DMS153 (cell line): Measurements from ENCODE around the gene CNOT10.
"Not testable (repeated sequence)": the region's sequence is repeated elsewhere in the genome, so short reads cannot be mapped to it uniquely, and the experiment has no call there.

Experiments used
- DNase-seq: peaks from one replicate; lab custom pipeline; 2025; lab: John Stamatoyannopoulos, UW

Gene CNOT10, protein sequence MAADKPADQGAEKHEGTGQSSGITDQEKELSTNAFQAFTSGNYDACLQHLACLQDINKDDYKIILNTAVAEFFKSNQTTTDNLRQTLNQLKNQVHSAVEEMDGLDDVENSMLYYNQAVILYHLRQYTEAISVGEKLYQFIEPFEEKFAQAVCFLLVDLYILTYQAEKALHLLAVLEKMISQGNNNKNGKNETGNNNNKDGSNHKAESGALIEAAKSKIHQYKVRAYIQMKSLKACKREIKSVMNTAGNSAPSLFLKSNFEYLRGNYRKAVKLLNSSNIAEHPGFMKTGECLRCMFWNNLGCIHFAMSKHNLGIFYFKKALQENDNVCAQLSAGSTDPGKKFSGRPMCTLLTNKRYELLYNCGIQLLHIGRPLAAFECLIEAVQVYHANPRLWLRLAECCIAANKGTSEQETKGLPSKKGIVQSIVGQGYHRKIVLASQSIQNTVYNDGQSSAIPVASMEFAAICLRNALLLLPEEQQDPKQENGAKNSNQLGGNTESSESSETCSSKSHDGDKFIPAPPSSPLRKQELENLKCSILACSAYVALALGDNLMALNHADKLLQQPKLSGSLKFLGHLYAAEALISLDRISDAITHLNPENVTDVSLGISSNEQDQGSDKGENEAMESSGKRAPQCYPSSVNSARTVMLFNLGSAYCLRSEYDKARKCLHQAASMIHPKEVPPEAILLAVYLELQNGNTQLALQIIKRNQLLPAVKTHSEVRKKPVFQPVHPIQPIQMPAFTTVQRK

DNA sequence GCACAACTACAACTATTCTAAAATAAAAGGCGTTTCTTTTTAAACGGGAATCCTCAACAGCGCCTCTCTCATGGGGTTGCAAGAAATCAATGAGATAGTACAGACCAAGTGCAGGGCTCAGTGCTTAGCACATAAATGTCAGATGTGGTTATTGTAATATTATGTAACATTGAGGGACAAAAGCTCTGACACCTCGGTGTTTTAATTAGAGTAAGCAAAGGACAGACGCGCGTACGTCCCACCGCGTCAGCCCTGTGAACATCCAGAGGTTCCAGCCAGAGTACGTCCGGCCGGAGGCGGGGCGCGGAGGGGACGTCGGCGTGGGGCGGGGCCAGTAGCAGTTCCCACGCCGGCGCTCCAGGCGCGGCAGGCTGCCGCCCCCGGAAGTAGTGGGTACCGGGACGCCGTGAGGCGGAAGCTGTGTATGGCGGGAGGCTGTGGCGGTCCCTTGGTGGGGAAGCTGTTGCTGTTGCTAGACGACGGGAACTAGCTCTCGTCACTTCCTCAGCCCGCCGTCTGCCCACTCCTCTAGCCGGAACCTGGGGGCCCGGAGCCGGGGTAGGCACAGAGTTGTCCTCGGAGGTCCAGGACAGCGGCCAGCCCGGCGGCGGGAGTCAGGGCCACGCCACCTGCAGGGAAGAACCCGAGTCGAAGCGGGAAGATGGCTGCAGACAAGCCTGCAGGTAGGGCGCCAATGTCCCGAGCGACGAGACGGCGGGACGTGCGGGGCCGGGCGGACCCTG, at the start of gene CNOT10:
TSS of gene CNOT10 (plus strand) at position 389 of the 743 bp plus-strand sequence. CDS start at position 662, 273 bp downstream.
- DNase-seq: peak; percentile 65

DNA sequence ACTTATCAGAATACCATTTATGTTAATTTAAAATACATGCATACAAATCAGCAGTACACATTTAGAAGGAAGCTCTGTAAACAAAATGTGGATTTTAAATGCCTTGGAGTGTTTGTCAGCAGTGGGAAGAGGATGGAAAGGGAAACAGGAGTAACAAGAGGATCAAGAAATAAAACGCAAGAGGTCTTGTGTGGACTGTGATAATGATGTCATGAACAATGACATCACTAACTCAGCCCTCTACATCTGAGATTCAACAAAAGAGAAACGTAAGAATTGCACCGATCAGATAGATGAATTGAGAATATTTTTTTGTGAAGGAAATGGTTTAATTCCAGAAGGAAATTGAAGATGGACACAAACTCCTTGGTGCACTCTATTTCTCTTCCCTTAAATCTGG, 44.0 kb upstream of the CNOT10 start:
- DNase-seq: no peak

DNA sequence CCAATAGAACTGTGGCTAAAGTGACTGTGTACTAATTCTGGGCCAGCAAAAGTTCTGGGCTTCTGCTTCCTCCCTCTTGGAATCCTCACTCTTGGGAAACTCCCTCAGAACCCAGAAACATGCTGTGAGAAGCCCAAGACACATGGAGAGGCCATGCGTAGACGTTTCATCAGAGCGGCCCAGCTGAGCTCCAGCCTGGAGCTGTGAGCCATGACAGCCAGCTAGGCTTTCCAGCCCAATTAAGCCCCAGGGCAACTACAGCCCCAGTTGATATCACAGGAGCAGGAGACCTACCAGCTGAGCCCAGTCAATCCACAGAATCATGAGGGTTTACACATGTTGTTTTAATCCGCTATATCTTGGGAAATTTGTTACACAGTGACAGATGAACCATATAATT, 43.6 kb upstream of the CNOT10 start:
- DNase-seq: no peak

DNA sequence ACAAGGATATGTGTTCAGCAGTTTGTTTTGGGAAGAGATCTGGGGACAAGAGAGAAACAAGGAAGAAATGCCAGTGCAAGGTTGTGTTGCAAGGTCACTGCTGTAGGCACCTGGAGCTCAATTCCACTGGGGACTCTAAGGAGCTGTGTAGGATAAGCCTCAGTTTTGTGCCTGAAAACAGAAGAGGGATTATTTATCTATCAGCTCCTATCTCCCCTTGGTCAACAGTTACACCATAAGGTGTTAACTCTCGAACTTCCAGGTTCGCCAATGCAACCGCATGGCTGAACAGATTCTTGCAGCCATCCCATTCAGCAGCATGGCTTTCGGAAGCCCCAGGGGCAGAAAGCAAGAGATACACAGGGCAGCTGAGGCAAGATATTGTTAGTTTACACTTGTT, 41.6 kb upstream of the CNOT10 start:
- no peak for DNase-seq

DNA sequence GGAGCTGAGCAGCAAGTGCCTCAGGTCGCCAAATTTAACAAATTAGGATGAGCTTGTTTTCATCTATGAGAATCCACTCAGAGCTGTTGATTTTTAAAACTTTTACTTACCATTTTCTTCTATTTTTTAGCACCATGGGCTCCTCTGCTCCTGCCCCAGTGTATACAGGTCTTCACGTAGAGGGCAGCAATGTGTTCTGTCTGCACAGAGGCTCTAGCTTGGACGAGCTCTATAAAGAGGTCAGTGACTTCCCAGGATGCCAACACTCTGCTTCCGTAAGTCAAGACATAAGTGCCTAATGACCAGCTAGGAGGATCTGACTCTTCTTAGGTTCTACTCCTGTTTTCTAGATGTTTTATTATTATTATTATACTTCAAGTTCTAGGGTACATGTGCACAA, 41.2 kb upstream of the CNOT10 start:
- no peak for DNase-seq

DNA sequence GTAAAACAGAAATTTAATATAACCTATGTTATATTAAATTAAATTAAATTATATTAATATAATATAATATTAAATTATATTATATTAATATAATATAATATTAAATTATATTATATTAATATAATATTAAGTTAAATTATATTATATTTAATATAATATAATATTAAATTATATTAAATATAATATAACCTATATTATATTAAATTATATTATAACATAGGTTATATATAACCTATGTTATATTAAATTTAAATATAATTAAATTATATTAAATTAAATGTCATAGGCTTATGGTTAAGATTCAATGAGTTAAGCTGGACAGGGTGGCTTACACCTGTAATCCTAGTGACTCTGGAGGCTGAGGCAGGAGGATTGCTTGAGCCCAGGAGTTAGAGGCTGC, 40.6 kb upstream of the CNOT10 start:
- no peak for DNase-seq

DNA sequence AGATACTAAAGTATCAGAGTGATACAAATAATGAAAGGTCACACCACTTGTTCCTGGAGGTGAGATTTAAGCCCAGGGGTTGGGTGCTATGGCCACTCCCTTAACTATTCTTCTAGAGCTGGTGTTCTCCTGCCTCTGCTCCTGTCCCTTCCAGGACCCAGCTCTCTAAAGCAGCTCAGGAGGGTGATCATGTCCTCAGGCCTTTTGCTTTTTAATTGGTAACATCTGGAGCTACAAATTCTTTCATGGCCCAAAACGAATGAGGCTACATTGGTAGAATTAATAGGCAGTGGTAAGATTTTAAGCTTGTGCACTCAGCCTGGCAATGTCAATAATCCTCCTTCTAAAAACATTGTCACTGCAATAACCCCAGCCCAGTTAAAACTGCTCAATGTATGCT, 38.2 kb upstream of the CNOT10 start:
- no peak for DNase-seq

DNA sequence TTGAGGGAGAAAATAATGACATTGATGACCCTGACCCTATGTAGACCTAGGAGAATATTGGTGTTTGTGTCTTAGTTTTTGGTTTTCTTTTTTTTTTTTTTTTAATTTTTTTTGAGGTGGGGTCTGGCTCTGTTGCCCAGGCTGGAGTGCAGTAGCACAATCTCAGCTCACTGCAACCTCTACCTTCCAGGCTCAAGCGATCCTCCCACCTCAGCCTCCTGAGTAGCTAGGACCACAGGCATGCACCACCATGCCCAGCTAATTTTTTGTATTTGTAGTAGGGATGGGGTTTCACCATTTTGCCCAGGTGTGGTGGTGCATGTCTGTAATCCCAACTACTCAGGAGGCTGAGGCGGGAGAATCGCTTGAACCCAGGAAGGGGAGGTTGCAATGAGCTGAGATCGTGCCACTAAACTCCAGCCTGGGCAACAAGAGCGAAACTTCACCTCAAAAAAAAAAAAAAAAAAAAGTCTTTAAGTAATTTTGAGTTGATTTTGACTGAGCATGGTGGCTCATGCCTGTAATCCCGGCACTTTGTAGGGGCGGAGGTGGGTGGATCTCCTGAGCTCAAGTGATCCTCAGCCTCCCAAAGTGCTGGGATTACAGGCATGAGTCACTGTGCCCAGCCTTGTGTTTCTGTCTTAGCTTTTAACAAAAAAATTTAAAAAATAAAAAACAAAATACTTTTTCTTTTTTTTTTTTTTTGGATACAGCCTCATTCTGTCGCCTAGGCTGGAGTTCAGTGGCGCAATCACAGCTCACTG, 32.5 kb upstream of the CNOT10 start:
- not testable (repeated sequence) for DNase-seq

DNA sequence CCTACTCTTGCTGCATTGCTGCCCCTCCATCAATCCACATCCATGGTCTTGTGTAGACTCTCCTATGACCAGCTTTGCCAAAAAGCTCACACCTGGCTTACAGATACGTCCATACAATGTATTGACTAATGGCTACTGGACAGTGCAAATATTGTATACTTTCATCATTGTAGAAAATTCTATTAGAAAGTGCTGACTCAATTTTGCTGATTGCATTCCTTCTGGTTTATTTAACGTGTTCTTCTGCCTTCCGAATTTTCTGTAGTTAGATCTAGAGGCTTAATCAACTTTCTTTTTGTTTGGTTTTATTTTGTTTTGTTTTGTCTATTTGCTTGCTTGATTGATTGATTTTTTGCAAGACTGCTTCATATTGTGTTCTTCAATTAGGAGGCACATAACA, 29.8 kb upstream of the CNOT10 start:
- DNase-seq: no peak

DNA sequence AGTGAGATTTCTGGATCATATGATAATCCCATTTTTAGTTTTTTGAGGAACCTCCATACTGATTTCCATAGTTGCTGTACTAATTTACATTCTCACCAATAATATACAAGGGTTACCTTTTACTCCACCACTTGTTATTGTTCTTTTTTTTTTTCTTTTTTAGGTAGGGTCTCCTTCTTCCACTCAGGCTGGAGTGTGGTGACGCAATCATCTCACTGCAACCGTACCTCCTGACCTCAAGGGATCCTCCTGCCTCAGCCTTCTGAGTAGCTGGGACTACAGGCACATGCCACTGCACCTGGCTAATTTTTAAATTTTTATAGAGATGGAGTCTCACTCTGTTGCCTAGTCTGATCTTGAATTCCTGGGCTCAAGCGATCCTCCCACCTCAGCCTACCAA, 24.4 kb upstream of the CNOT10 start:
- DNase-seq: no peak

DNA sequence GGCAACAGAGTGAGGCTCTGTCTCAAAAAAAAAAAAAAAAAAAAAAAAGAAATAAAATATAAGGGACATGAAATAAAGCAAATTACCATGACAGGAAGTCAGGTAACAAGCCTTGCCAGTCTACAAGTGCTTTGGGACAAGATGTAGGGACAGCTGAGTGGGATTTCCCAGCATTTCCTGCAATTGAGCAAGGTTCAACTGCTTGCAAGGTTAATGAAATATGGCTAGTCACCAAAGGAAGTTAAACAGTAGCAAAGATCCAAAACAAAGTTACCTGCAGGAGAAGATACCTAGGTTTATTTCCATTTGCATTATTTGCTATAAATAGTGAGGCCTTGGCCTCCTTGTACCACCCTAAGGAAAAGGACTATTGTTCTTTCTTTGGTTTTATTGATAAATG, 22.3 kb upstream of the CNOT10 start:
- no peak for DNase-seq

DNA sequence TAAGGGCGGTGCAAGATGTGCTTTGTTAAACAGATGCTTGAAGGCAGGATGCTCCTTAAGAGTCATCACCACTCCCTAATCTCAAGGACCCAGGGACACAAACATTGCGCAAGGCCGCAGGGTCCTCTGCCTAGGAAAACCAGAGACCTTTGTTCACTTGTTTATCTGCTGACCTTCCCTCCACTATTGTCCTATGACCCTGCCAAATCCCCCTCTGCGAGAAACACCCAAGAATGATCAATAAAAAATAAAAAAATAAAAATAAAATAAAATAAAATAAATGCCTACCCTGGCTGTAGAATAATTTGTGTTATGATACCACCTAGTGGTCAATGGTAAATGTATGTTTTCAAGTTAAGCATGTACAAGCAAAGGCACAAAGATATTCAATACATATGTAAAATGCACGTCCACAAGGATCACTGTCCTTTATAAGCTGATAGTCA, 20.3 kb upstream of the CNOT10 start:
- not testable (repeated sequence) for DNase-seq

DNA sequence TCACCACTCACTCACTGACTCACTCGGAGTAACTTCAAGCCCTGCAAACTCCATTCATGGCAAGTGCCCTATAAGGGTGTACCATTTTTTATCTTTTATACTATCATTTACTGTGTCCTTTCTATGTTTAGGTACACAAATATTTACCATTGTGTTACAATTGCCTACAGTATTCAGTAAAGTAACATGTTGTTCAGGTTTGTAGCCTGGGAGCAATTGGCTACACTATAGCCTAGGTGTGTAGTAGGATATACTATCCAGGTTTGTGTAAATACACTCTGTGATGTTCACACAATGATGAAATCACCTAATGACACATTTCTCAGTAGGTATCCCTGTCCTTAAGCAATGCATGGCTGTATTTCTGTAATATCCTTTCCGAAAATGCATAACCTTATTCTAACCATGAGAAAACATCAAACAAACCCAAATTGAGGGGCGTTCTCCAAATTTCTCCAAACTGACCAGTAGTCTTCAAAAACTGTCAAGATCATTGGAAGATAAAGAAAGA, 17.9 kb upstream of the CNOT10 start:
- no peak for DNase-seq

DNA sequence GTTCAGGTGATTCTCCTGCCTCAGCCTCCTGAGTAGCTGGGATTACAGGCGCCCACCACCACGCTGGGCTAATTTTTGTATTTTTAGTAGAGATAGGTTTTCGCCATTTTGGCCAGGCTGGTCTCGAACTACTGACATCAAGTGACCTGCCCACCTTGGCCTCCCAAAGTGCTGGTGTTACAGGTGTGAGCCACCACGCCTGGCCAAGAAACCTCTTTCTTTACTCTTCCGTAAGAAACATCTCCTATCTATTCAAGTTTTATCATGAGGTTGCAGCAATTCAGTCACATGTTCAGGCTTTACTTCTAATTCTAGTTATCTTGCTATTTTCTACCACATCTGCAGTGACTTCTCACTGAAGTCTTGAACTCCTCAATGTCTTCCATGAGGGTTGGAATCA, 15.8 kb upstream of the CNOT10 start:
- not testable (repeated sequence) for DNase-seq

DNA sequence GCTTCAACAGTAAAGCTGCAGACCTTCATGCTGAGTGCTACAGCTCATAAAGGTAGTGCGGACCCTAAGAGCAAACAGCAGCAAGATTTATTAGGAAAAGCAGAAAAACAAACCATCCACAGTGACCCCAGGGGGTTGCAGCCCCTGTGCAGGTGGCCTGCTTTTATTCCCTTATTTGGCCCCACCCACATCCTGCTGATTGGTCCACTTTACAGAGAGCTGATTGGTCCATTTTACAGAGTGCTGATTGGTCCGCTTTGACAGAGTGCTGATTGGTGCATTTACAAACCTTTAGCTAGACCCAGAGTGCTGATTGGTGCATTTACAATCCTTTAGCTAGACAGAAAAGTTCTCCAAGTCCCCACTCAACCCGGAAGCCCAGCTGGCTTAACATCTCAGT, 11.3 kb upstream of the CNOT10 start:
- DNase-seq: not testable (repeated sequence)

DNA sequence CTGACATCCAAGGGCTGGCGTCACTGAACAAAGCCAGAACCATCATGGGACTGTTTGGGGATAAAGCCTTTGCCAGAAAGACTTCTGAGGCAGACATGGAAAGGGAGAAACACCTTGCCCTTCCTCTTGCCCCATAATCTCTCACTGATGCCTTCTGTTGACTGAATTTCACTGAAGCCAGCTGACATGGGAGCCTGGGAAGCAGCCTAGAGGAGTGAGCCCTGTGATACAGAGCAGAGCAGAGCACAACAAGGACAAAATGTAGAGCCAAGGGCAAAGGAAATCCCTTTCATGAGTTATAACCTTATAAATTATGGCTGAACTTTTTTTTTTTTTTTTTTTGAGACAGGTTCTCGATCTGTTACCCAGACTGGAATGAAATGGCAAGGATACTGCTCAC, 9.8 kb upstream of the CNOT10 start:
- DNase-seq: no peak

DNA sequence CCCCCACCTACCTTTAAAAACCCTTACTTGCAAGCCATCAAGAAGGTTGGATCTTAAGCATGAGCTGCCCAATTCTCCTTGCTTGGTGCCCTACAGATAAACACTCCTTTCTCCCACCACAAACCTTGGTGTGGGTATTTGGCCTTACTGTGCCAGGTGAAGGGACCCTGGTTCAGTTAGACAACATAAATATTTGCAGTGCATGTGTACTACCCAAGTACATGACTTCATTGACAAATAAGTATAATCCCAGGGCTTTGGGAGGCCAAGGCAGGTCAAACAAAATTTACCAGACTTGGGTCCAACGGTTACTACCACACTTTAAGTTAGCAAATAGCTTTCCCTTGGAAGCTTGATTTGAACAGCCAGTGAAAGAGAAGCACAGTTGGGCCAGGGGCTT, 9.3 kb upstream of the CNOT10 start:
- DNase-seq: no peak

DNA sequence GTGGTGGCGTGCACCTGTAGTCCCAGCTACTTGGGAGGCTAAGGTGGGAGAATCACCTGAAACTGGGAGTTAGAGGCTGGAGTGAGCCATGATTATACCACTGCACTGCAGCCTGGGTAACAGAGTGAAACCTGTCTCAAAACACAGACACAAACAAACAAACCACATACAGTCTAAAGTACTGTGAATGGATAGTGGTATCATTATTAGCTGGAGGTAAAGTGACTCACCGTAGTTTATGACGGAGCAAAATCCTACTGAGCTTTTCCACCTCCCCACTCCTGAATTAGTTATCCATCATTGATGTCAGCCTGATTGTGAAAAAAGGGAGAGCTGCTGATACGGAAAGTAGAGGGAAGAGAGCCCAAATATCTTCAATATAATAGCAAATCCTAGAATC, 3.2 kb upstream of the CNOT10 start:
- DNase-seq: no peak

DNA sequence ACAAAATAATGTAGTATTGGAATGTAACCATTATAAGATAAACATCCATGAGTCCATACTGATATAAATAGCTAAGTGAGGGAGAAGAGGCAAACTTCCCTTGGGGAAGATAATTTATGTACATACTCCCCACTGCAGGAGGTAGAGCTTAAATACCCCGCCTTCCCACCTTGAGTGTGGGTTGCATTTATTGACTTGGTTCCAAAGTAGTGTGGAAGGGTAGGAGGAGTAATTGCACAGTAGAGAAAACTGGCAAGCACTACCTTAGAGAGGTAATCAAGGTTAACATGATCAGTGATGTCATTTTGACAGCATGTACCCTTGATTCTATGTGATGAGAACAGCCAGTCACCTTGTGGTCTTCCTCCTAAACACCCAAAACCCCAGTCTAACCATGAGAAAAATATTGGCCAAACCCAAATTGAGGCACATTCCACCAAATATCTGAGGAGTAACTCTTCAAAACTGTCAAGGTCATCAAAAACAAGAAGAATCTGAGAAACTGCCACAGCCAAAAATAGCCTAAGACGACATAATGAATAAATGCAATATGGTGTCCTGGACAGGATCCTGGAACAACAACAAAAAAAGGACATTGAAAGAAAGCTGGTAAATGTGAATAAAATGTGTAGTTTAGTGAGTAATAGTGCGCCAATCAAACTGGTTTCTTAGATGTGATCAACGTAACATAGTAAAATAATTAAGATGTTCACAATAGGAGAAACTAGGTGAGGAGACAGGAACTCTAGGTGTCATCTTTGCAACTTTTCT, 774 bp upstream of the CNOT10 start:
- DNase-seq: no peak

DNA sequence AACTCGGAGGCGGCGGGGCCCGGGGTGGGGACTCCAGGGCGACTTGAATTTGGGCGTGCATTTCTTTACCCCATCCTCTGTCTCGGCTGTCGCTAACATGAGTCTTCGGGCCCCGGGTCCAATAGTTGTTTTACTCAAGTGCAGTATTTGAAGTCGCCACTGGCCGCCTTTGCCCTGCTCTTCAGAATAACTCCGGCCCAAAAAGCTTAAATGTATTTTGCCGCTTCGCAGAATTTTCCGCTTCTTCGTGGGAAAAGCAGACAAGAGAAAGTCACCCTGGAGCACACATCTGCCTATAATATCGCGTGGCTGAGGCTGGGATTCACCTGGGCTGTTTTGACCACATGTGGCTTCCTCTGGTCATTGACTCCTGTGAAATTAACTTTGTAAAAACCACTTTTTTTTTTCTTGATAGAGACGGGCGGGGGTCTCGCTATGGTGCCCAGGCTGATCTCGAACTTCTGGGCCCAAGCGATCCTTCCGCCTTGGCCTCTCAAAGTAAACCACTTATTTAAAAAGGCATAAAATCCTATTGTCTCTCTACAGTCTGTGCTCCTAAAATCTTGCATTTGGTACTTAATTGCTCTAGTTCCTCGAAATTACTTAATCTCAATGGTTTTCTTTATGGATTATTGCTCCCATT, 676 bp downstream of the CNOT10 start:
- no peak for DNase-seq
